NCI-H526 (cell line): ENCODE data around the gene MYO7A.

Experiments
- DNase-seq, 2 experiments: peaks; one replicate each; lab custom pipeline; 2025; lab: John Stamatoyannopoulos, UW

The MYO7A gene

DNA sequence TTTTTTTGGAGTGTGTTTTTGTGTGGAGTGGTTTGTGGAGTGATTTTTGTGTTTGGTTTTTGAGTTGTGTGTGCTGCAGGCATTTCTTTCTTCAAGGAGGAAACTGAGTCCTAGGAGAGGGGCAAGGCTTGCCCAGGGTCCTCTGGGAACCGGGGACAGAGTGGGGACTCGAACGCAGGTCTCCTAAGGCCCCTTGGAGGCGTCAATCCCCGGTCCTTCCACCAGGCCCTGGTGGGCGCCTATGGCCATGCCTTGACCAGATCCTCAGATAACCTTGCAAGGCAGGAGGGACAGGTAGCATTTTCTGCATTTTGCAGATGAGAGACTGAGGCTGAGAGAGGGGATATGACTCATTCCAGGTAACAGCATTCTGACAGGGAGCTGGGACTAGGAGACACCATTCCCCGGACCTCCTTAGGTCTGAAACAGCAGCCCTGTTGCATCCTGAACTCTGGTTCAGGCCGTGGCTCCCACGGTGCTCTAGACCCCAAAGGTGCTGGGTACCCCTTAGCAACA, 39.1 kb downstream of the MYO7A start:
- DNase-seq, result no peak

GRCh38 chr11:77167791-77168190, 39.7 kb downstream of the MYO7A start:
- DNase-seq, result no peak

DNA sequence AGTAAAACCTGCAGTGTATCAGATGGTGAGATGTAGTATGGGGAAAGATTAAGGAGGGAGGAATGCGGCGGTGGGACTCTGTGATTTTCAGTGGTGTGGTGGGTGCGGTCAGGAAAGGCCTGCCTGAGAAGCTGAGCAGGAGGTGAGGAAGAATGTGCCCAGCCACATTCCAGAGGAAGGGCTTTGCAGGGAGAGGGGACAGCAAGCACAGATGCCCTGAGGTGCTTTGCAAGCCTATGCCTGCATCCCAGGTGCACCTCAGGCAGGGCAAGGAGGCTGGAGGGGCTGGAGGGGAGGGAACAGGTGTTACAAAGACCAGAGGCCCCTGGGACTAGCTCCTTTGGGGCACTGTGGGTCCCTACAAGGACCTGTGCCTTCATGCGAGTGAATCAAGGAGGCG, 42.1 kb downstream of the MYO7A start:
- no peak for DNase-seq

DNA sequence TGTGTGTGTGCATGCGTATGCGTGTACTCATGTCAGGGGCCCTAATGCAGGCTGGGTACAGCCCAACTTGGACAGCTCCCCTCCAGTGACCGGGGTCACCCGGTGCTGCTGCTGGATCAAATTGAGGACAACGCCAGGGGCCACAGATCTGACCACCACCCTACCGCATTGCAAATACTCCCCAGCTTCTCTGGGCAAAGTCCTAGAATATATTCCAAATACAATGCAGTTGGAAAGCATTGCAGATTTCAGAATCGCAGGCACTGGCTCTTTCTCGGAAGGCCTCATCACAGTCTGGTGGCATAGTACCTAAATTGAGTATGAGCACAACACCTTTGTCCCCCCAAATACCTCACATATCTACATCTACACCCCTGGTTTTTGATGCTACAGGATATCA, 43.2 kb downstream of the MYO7A start:
- DNase-seq, result no peak

DNA sequence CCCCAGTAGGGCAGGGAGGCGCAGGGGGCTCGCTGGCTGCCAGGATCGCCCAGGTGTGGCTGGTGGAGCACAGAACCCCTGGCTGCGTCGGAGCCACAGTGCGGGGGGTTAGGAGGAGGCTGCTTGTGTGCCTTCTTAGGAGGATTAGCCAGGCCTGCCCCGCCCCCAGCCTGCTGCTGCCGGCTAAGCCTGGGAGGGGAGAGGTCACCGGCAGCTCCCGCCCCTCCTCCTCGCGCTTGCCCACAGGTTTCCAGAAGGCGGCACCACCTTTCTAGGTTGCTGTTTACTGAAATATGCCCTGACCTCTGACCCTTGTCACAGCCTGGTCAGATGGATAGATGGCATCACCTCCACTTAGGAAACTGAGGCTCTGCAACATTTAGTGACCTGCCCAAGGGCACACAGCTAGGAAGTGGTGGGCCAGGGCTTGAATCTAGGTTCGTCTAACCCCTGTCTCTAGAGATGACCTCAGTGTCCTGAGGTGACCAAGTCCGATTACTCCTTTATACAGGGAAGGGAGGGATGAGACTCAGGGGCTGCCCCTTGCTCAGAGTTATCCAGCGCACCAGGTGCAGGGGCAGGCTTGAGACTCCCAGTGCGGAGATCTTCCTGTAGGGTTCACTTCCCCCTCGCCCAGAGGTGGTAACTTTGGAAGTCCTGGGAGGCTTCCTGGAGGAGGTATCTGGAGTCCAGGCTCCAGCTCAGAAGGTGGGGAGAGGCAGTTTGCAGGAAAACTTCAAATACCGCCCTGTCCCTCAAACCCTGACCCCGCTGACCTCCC, 44.0 kb downstream of the MYO7A start:
- no peak for DNase-seq

- DNase-seq, result no peak
Measured at GRCh38 chr11:77172666-77172982, 44.6 kb downstream of the MYO7A start.

DNA sequence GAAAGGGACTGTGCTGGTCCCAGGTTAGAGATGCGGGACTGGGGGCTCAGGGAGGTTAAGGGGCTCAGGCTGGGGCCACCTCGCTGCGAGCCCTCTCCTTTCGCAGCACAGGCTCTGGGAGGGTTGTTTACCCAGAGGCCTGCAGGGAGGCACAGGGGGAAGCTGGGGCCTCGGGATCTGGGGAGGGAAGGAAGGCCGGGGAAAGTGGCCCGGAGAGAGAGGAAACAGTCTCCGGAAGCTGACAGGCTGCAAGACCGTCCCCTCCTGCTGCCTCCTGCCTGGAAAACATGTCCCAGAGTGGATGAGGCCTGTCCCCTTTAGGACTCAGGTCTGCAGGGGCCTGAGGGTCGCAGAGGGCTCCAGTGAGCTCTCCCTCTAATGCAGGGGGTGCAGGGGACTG, 45.4 kb downstream of the MYO7A start:
- no peak for DNase-seq

- DNase-seq, result no peak
Measured at GRCh38 chr11:77174559-77174958, 46.5 kb downstream of the MYO7A start.

GRCh38 chr11:77175021-77175842, 47.2 kb downstream of the MYO7A start:
- DNase-seq, result no peak

DNA sequence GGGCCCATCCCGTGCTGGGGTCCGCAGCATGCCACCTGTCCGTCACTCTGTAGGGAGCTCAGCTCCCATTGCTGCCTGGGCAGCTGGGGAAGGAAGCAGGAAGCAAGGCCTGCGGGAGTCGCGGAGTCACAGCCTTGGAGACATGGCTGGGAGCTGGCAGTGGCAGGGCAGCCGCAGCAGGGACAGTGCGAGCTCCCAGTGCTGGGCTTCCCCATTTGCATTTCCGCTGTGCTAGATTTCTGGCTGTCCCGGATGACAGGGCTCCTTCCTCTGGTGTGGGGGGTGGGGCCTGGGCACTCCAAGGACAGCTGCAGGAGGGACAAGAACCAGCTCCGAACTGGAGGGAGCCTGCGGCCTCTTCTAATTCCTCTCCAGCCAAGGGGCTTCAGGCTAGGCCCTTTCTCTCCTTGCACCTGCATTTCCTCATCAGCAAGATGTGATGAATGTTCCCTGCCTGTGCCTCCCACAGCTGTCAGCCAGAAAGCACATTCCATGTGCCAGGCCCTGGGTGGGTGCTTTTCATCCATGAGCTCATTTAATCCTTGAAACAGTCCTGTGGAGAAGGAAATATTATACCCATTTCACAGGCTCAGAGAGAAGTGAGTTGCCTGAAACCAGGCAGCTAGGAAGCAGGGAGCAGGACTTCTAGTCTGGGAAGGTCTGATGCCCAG, 48.0 kb downstream of the MYO7A start:
- DNase-seq, result peak; percentile 42 to 79

- DNase-seq, result no peak
Measured at GRCh38 chr11:77176996-77177395, 49.0 kb downstream of the MYO7A start.

DNA sequence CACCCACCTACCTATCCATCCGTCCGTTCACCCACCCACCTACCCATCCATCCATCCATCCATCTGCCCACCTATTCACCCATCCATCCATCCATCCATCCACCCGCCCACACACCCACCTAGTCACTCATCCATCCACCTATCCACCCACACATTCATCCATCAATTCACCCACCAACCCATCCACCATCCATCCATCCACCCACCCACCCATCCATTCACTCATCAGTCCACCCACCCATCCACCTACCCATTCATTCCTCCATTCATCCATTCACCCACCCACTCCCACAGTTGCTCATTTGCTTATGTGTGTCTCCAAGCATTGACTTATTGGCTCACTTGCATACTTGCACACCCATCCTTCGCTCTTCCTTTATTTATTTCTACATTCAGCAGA, 50.1 kb downstream of the MYO7A start:
- DNase-seq, result no peak

DNA sequence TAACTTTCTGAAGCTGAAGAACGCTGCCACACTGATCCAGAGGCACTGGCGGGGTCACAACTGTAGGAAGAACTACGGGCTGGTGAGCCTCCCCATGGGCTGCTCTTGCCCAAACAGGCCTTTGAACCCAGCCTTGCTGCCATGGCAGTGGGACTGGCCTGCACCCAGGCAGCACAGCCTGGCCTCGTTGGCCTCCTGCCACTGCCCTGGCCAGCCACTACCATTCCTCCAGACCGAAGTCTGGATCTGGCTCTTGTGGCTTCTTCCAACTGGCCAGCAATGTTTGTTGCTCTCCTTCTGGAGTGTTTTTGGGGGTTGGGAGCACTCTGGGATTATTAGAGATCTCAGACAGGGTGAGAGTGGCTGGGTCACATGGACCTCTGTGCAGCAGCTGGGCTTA, 51.0 kb downstream of the MYO7A start:
- DNase-seq, result no peak

- DNase-seq, result no peak
Measured at GRCh38 chr11:77179681-77180080, 51.6 kb downstream of the MYO7A start.

- DNase-seq, result no peak
Measured at GRCh38 chr11:77180346-77180745, 52.3 kb downstream of the MYO7A start.

- DNase-seq, result no peak
Measured at GRCh38 chr11:77181226-77181625, 53.2 kb downstream of the MYO7A start.

- DNase-seq, result no peak
Measured at GRCh38 chr11:77181799-77182541, 53.9 kb downstream of the MYO7A start.

DNA sequence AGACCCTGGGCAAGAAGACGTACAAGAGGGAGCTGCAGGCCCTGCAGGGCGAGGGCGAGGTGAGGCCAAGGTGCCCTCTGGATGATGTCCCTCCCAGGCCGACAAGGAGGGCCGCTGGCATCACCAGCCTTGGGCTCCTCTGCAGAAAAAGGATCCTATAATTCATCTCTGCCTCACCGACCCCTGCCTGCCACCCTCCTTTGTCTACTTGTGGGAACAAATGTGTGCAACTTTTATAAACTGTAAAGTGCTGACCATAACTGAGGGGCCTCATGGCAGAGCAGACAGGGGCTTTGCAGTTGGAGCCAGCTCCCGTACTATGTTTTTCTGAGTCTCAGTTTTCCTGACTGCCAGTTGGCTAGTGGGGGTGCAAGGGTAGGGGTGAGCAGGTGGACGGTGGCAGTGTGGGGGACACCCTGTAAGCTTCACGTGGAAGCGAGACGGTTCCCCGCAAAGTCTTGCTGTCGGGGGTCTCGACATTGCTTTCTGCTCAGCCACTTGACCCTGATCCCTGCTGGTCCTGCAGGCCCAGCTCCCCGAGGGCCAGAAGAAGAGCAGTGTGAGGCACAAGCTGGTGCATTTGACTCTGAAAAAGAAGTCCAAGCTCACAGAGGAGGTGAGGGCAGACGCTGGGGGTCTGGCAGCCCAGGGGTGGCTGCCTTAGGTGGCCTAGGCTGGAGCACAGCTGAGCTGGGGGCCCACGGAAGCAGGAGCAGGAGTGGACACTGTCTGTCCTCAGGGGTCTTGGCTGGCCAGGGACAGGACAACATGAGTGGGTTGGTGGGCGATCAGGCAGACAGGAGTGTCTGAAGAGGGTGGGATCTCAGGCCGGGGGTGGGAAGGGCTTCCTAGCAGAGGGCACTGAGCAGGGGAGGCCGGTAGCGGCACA, 54.7 kb downstream of the MYO7A start:
- DNase-seq, result no peak

GRCh38 chr11:77183431-77183984, 55.5 kb downstream of the MYO7A start:
- no peak for DNase-seq

- no peak for DNase-seq
Measured at GRCh38 chr11:77184136-77184860, 56.3 kb downstream of the MYO7A start.
